Osteoblast (primary cell): ENCODE data around the gene PRELP. TPM values are rescaled to one million over a fixed set of nuclear protein-coding genes. Genes with fewer than 3 reads are reported as not detected.
A peak's percentile ranks its signal among the peaks of the same experiment; 100 is the strongest.

Experiments used
- DNase-seq: peaks from one replicate; pipeline ENCODE4 v3.0.0; 2011; ENCODE audit warnings: low spot score, mixed read lengths; ENCODE audit not compliant: insufficient read length; ENCODE audit errors: missing footprints
- H2AFZ ChIP-seq: 2 replicates; pipeline ENCODE4 v1.6.0; 2011; ENCODE audit warnings: mild to moderate bottlenecking, low read length
- H3K27ac ChIP-seq: 2 replicates; pipeline ENCODE4 v1.5.1; 2011; ENCODE audit warnings: mild to moderate bottlenecking, low read depth, low read length, moderate library complexity
- H3K27me3 ChIP-seq: 2 replicates; pipeline ENCODE4 v1.6.0; 2012; ENCODE audit warnings: mild to moderate bottlenecking, control low read depth, inconsistent platforms, low read length, moderate library complexity; ENCODE audit not compliant: insufficient read depth
- H3K36me3 ChIP-seq: 2 replicates; pipeline ENCODE4 v1.5.1; 2011; ENCODE audit warnings: mild to moderate bottlenecking, low read length, control low read depth, moderate library complexity; ENCODE audit not compliant: insufficient read depth
- H3K4me1 ChIP-seq: 2 replicates; pipeline ENCODE4 v1.5.1; 2011; ENCODE audit warnings: mild to moderate bottlenecking, low read length, control low read depth, moderate library complexity; ENCODE audit not compliant: insufficient read depth
- H3K4me2 ChIP-seq: 2 replicates; pipeline ENCODE4 v1.6.0; 2011; ENCODE audit warnings: mild to moderate bottlenecking, low read length; ENCODE audit not compliant: insufficient read depth
- H3K4me3 ChIP-seq: fragments of 200-600 bp; sonication (generic); 3 replicates; pipeline ENCODE4 v1.5.1; 2012; ENCODE audit warnings: mild to moderate bottlenecking, low read length, inconsistent platforms; ENCODE audit not compliant: insufficient read depth
- H3K79me2 ChIP-seq: 2 replicates; pipeline ENCODE4 v1.6.0; 2012; ENCODE audit warnings: mild to moderate bottlenecking, low read length, control low read depth, inconsistent platforms; ENCODE audit not compliant: insufficient read depth
- H3K9me3 ChIP-seq: 2 replicates; pipeline ENCODE4 v1.5.1; 2011; ENCODE audit warnings: low read depth, low read length, control low read depth
- H4K20me1 ChIP-seq: 2 replicates; pipeline ENCODE4 v1.6.0; 2012; ENCODE audit warnings: mild to moderate bottlenecking, low read length, control low read depth; ENCODE audit not compliant: insufficient read depth
- total RNA-seq: library from RNA; depleted of rRNA; stranded (reverse); fragments of >200 nt; gene quantifications from 2 replicates; pipeline ENCODE4 v1.2.3, GENCODE V29; 2012
- TF ChIP-seq, protein P1 (sequence below): IDR thresholded peaks from 2 replicates; pipeline ENCODE4 v1.5.1; 2011; ENCODE audit warnings: mild to moderate bottlenecking, low read depth, low read length, moderate library complexity; ENCODE audit errors: extremely low read depth

Gene PRELP
- total RNA-seq = 0.29 and 0.36 TPM in 2 replicates

- Histone ChIP-seq H3K27me3 (peaks cover 2% of the 10 kb centered on the region), H3K27ac (no peak within 1 kb of the TSS), H3K4me2 (peak within 1 kb of the TSS; percentile 59), H4K20me1 (no peaks in the 10 kb centered on the region), H3K36me3 (no peaks in the 10 kb centered on the region), H3K4me3 (peak within 1 kb of the TSS; percentile 15), H3K4me1 (peaks cover 23% of the 10 kb centered on the region), H3K79me2 (no peaks in the 10 kb centered on the region), H2AFZ (peak within 1 kb of the TSS; percentile 26), H3K9me3 (no peaks in the 10 kb centered on the region)
- TF ChIP-seq, protein P1, sequence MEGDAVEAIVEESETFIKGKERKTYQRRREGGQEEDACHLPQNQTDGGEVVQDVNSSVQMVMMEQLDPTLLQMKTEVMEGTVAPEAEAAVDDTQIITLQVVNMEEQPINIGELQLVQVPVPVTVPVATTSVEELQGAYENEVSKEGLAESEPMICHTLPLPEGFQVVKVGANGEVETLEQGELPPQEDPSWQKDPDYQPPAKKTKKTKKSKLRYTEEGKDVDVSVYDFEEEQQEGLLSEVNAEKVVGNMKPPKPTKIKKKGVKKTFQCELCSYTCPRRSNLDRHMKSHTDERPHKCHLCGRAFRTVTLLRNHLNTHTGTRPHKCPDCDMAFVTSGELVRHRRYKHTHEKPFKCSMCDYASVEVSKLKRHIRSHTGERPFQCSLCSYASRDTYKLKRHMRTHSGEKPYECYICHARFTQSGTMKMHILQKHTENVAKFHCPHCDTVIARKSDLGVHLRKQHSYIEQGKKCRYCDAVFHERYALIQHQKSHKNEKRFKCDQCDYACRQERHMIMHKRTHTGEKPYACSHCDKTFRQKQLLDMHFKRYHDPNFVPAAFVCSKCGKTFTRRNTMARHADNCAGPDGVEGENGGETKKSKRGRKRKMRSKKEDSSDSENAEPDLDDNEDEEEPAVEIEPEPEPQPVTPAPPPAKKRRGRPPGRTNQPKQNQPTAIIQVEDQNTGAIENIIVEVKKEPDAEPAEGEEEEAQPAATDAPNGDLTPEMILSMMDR = no peak
- peak; percentile 92 for DNase-seq
Observed at GRCh38 chr1:203475012-203475981, at the start of gene PRELP. Gene PRELP (plus strand): TSS chr1:203475806. CDS start chr1:203483185, 7,379 bp downstream.

- Histone ChIP-seq H2AFZ (no peak overlapping the region), H3K27me3 (peaks cover 45% of the 10 kb centered on the region), H3K9me3 (no peaks in the 10 kb centered on the region), H4K20me1 (no peaks in the 10 kb centered on the region), H3K4me3 (no peak overlapping the region), H3K79me2 (no peaks in the 10 kb centered on the region), H3K27ac (no peak overlapping the region), H3K36me3 (no peaks in the 10 kb centered on the region), H3K4me2 (no peak overlapping the region), H3K4me1 (peaks cover 3% of the 10 kb centered on the region)
- TF ChIP-seq, protein P1 = no peak
- DNase-seq = no peak
Observed at GRCh38 chr1:203426366-203426765, 49.2 kb upstream of the PRELP start.

GRCh38 chr1:203426870-203427269 lies 48.7 kb upstream of the PRELP start:
- no peak for DNase-seq
- H3K27me3 ChIP-seq = peaks cover 46% of the 10 kb centered on the region

More at GRCh38 chr1:203426870-203427269, 48.7 kb upstream of the PRELP start:
- Histone ChIP-seq H3K9me3 (no peaks in the 10 kb centered on the region), H3K79me2 (no peaks in the 10 kb centered on the region), H3K36me3 (no peaks in the 10 kb centered on the region), H3K4me2 (no peak overlapping the region), H3K27ac (no peak overlapping the region), H3K4me3 (no peak overlapping the region), H4K20me1 (no peaks in the 10 kb centered on the region), H3K4me1 (peaks cover 3% of the 10 kb centered on the region), H2AFZ (no peak overlapping the region)
- TF ChIP-seq, protein P1 = no peak
